HL-60/S4 treated with phorbol 12-myristate 13-acetate at 8.2 ng/mL for 4 days and 3 days (cell line): ENCODE results near the gene THAP7.

Experiments used
- in situ Hi-C: fragments of 300-500 bp; cut with MboI; formaldehyde crosslinking; loops from 2 replicates; pipeline ENCODE4 v1.15.0; 2022; ENCODE audit warnings: low sequenced_read_pairs

Gene THAP7

DNA sequence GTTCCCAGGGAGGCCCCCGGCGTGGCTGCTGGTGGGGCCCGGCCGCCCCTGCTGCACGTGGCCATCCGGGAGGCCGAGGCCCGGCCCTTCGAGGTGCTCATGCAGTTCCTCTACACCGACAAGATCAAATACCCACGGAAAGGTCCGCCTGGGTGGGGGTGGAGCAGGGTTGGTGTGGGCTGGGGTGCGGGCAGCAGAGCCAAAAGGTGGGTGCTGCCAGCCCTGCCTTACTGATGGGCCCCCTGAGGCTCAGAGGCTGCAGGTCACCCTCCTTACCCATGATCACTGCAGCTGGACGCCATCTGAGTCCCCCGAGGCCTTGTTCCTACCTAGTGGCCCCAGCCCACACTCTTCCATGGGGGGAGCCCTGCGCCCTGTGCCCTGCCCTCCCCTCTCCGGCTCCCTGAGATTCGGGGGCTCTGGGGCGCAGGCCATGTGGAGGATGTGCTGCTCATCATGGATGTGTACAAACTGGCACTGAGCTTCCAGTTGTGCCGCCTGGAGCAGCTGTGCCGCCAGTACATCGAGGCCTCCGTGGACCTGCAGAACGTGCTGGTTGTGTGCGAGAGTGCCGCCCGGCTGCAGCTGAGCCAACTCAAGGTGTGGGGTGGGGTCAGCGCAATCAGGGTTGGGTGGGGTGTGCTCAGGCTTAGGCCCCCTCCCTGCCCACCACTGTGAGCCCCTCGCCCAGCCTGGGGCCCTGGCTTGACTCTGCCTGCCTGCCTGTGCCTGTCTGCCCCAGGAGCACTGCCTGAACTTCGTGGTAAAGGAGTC, 7.6 kb downstream of the THAP7 start:
- in situ Hi-C loops, result no loop called here

DNA sequence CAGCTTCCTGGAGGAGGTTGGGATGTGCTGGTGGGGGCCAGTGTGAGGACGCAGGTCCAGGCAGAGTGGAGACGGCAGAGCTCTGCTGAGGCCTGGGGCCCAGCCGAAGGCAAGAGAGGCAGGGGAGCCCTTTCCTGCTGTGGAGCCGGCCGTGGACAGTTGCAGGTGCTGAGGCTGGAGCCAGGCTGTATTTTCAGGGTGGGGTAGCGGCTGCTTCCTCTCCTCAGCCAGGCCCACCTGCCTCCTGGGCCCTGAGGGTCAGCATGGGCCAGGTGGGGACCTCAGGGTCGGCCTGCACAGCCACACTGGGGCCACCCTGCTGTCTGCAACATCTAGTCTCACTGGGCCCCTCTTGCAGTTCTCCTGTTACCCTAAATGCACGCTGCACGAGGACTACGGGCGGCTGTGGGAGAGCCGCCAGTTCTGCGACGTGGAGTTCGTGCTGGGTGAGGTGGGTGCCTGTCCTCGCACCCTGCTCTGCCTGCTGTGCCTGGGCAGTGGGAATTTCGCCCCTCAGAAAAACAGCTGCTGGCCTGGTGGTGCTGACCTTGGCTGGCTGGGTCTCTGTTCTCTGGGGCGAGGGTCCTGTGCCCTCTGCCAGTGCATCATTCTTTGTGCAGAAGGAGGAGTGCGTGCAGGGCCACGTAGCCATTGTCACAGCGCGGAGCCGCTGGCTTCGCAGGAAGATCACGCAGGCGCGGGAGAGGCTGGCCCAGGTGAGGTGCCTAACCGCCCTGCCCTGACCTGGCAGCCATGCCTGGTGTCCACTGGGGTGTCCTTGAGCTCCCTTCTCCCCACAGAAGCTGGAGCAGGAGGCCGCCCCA, 8.4 kb downstream of the THAP7 start:
- in situ Hi-C loops, result no loop called here

DNA sequence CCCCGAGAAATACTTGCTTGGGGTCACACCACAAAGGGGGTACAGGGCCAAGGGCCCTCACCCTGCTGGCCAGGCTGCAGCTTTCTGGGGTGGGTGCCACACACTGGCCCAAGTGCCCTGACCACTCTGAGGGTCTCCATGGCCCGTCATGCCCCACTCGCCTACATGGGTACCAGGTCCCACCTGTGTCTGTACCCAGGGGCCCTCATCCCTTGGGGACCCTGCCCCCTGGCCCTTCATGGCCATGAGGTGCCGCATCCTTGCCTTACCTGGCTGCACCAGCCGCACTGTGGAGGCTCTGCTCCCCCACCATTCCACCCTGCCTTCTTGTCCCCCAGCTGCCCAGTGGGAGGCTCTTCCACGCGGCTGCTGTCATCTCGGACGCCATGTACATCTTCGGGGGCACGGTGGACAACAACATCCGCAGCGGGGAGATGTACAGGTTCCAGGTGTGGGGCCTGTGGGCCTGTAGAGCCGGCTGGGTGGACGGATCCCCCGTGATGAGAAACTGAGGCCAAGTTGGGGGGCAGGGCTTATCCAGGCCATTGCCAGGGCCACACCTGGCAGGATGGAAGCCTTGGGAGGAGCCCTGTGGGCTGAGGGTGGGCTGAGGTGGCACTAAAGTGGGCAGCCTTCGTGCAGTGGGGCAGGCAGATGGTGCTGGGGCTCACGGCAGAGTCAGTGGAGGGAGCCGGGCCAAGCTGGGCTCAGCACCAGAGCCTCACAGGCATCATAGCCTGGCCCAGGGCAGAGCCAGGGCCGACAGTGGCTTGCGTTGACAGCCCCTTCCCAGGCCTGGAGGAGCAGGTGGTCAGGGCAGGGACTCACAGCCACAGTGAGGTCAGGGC, 9.2 kb downstream of the THAP7 start:
- in situ Hi-C loops, result no loop called here

DNA sequence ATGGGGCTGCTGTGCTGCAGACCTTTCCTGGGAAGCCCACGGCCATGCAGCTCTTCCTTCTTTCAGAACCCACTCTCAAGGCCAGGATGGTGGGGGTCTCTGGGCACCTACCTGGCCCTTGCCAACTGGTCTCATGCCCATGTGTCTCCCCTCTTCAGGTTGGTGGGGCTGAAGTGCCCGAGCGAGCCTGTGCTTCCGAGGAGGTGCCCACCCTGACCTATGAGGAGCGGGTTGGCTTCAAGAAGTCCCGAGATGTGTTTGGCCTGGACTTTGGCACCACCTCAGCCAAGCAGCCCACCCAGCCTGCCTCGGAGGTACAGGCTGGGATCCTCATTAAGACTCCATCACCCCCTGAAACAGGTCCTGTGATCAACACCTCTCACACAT, 9.9 kb downstream of the THAP7 start:
- in situ Hi-C loops, result no loop called here

DNA sequence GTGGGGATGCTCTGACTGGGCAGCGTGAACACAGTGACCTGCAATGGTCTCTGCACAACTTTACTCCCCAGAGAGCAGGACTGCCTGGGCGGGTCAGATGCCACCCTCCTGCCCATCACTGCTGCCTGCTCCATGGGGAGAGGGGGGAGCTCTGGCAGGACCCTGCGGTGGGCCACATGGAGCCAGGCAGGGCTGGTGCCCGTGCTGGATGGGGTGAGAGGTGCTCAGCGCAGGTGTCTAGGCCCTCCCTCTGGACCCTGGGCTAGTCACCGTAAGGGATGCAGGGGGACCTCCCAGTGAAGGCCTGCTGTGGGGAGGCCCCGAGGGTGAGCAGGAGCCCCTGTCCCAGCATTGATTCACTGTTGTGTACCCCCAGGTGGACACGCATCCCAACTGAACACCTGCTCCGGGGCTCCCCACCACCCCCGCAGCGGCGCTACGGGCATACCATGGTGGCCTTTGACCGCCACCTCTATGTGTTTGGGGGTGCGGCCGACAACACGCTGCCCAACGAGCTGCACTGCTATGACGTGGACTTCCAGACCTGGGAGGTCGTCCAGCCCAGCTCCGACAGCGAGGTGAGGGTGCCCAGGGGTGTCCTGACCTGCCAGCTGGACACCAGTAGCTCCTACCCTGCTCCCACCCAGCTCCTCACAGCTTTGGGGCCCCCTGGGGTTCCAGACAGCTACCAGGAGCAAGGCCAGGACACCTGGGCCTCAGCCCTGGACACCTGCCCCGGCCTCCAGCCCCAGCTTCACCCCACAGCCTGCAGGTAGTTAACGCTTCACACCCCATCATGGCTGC, 10.5 kb downstream of the THAP7 start:
- in situ Hi-C loops, result no loop called here

DNA sequence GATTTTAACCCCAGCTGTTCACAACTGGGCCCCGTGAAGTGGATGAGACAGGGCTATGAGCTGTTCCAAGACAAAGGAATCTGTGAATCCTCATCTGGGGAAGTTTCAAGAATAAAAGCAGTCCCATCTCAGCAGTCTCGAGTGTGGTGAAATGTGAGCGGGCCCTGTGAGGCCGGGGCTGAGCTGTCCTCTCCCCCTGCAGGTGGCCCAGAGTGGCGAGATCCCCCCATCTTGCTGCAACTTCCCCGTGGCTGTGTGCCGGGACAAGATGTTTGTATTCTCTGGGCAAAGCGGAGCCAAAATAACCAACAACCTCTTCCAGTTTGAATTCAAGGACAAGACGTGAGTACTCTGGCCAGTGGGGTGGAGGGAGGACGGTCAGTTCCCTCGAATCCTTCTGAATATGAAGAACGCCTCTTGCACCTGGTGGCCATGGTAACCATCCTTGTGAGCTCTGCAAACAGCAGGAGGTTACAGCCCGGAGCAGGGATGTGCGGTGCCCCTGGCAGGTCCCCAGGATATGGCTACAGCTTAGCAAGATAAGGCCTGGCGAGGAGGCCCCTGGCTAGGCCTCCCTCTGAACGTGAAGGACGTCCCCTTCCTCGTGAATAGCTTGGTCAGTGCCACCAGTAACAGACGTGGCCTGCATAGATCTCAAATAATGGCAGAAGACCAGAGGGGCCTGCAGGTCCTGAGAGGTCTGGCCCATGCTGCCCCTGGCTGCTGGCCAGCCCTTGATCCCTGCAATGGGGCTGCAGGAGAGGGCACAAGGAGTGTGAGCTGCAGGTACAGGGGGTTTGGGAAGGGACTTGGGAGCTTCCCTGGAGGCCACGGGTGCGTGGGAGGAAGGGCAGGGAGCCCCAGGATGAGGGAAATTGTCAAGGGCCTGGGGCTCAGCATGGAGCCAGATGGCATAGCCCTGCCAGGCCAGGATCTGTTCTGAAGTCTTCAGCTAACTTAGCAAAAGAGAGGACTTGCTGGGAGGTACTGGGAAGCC, 11.4 kb downstream of the THAP7 start:
- in situ Hi-C loops, result no loop called here

DNA sequence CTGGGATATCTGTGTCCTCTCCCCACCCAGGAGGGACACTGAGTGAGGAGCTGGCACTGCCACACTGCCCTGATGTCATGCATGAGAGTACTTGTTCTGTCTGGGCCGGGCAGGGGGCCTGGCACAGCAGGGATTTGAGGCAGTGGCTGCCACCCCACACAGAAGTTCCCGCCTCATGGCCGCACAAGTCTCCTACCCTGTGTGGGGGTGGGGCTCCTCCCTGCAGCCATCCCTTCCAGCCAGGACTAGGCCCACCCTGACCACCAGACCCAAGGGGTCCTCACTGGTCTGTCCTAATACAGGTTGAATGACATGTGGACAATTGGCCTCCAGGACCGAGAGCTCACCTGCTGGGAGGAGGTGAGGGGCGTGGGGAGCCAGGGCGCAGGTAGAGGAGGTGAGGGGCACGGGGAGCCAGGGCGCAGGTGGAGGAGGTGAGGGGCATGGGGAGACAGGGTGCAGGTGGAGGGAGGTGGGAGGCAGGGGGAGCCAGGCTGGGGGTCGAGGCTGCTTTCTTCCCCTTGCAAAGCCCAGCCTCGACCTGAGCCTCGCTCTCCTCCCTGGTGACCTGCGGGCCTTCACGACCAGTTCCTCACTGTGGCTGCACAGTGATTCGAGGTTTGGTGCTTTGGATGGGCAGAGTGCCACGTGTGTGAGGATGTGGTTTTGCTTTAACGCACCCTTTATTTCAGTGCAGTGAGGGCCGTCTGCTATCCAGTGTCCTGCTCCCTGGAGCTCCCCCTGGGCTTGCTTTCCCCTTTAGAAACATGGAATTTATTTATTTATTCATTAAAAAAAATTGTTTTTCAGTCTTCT, 12.4 kb downstream of the THAP7 start:
- in situ Hi-C loops, result no loop called here

DNA sequence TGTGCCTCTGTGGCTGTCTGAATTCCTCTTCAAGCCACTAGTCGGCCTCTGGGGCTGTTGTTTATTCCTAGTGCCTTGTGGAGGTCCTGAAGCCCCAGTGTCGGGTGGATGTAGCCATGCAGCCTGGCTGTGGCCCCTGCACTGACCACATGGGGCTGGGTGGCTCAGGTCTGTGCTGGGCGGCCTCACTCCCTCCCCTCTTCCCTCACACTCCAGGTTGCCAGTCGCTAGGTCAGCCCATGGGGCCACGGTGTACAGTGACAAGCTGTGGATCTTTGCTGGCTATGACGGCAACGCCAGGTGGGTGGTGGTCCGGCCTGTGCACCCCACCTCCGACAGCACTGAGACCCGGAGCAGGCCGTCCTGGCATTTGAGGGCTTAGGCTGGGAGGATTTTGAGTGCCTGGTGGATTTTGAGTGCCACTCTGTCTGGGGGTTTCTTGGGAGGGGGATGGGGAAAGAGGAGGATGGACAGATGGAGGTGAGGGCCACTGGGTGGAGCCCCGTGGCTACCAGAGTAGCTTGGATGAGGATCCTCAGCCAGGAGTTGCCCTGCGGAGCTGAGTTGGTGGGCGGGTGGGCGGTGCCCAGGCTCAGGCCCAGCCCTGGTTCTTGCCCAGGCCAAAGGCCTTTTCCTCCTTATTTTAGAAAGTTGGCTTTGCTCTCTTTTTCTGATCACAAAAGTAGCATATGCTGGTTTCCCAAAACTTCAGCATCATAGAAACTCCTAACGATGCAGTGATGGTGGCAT, 13.2 kb downstream of the THAP7 start:
- in situ Hi-C loops, result no loop called here

DNA sequence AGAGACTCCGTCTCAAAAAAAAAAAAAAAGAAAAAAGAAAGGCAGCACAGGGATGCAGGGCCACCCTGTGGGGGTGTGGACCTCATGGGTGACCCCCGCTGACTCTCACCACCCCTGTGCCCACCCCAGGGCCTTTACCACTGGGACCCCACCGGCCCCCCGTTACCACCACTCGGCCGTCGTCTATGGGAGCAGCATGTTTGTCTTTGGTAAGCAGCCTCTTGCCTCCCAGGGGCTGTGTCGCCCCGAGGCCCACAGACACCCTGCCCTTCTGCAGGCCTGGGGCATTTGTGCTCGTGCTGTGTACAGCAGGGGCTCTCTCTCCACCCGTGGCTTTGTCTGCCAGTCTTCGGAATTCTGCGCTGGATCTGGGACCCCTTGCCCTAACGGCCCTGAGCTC, 14.5 kb downstream of the THAP7 start:
- in situ Hi-C loops, result no loop called here

DNA sequence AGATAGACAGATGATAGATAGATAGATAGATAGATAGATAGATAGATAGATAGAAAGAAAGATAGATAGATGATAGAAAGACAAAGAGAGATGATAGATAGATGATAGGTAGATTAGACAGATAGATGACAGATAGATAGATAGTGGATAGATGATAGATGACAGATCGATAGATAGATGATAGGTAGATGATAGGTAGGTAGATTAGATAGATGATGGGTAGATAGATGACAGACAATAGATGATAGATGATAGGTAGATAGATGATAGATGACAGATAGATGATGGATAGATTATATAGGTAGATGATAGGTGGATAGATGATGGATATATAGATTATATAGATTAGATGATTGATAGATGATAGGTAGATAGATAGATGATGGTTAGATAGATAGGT, 15.6 kb downstream of the THAP7 start:
- in situ Hi-C loops, result no loop called here

DNA sequence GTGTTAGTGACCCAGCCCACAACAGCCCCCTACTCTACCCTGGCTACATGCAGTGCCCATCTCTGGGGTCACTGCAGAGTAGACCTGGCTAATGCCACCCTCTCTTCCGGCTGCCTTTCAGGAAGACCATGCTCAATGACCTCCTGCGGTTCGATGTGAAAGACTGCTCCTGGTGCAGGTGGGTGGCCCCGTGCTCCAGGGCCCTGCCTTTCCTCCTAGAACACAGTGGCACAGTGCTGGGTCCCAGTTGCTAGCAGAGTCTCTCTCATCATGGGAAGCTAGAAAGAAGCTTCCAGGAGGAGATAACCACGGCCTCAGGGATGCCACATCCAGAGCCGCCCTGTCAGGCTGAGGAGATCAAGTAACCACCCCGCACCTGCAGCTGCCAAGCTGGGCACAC, 16.2 kb downstream of the THAP7 start:
- in situ Hi-C loops, result no loop called here

DNA sequence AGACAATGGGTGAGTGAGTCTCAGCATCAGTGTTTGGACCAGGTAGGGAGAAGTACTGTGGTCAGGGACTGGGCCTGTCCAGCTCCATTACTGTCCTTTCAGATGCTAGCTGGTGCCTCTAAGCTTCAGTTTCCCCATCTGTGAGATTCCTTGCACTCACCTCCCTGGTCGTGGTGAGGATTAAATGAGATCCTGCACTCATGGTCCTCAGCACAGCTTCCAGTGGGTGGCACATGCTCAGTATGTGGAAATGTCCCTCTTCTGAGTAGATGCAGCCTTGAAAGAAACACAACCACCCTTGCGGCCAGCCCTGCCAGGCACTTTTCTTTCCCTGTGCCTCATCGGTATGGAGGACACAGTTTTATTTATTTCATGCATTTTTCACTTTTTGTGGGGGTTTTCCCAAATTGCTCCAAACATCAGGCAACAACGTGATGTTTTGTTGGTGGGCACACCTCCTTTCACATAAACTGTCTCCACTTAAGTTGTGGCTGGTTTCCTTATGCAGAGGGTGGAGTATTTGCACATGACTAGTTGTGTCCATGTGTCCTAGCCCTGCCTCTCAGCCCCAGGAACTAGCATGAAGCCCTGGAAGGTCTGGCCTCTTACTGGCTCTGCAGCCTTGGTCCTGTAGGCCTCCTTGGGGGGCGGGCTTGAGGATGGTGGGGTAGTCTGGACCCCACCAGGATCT, 18.7 kb downstream of the THAP7 start:
- in situ Hi-C loops, result no loop called here

DNA sequence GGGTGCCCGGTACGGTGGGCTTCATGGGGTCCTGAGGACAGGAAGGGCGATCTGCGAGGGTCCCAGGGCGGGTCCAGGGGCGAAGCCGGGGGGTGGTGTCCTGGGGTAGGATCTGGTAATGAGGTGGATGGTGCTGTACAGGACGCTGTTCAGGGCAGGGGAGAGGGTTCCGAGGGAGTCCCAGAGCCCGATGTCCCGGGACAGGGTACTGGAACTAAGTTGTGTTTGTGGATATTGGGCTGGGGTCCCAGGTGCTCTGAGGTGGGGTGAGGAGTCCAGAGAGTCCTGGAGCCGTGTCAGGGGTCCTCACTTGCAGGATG, 19.4 kb downstream of the THAP7 start:
- in situ Hi-C loops, result no loop called here

DNA sequence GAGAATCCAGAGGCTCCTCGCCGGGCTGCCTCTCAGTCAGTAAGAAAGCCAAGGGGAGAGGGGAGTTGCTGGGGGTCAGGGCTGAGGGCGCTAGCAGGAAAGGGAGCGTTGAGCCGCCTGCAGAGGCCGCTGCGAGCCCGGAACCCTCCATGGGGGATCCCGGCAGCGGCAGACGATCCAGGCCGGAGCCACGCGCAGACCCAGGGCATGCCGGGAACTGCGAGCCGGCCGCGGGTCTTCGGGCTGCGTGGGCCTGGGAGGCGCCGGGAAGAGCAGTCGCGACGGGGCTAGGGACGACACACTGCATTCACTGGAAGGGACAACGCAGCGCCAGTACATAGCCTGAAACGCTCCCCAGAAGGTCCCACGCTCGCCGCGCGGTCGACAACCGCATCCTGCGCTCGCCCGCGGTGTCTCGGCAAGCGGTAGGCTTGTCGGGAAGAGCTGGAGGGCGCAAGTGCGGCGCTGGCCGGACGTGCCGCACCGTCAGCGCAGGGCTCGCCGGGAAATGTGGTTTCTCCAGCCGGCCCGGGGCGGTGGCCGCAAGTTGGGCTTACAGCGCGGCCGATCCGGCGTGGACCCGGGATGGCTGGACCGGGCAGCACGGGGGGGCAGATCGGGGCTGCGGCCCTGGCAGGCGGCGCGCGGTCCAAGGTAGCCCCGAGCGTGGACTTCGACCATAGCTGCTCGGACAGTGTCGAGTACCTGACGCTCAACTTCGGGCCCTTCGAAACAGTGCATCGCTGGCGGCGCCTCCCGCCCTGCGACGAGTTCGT, 19.9 kb downstream of the THAP7 start, which contains the start of gene LZTR1:
TSS of gene LZTR1 (plus strand) at position 511 of the 776 bp plus-strand sequence. CDS start at position 586, 75 bp downstream.
- in situ Hi-C loops, result no loop called here

DNA sequence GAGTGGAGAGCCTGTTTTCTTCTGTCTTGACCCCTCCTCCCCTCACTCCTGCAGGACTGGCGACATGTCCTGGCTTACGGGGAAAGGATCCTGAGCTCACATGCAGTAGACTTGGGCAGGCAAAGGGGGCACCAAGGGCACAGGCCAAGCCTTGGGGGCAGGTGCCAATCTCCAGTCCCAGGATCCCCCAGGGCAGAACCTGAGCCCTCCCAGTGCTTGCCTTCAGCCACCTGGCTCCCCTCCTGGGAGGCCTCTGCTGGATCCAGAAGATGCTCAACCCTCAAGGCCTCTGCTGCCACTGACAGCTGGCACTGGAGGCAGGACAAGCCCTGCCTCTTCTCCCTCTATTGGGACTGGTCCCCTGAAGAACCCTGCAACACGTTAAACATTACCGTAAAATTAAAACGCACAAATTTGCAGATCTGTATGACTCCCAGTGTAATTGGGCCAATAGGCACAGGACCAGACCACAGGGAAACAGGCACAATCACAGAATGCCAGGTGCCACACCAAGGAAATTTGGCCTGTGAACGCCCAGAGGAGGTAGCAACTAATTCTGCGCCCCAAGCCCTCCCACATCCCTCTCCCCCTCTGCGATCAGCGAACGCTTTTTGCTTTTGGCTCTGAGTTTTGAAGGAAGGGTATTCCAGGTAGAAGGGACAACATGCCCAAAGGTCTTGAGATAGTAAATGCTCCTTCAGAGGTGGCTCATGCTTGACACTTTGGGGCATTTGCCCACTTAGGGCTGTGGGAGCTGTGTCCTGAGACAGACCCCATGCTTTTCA, 20.8 kb downstream of the THAP7 start:
- in situ Hi-C loops, result no loop called here

DNA sequence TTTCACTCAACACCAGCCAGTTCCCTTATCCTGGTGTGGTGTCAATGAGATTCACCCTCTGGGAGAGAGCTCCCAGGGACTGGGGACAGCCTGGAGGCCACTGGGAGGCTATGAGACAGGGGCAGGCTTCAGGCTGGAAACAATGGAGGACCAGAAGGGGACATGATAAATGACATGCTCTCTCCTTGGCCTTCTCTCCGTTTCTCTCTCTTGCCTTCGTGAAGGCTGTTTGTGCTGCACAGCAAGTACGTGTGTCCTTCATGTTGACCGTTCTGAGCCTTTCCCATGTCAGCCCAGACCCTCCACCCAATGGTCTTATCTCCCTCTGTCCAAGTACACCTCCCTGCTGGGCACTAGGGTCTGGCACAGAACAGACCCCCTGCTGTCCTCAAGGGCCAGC, 21.4 kb downstream of the THAP7 start:
- in situ Hi-C loops, result no loop called here
